ENCODE data around the gene USH2A. TPM values are rescaled to one million over a fixed set of nuclear protein-coding genes. Genes with fewer than 3 reads are reported as not detected.

The USH2A gene
- polyA plus RNA-seq, 1 of the 3 experiments (the other 2 are of a cell fraction): under 0.01 TPM

GRCh38 chr1:216368249-216368648 is 55.0 kb downstream of the USH2A start:
- Histone ChIP-seq H4K20me1 (ENCODE audit: insufficient read depth) (no peaks in the 10 kb centered on the region), H3K4me2 (no peak overlapping the region), H3K79me2 (ENCODE audit: insufficient read depth) (no peaks in the 10 kb centered on the region), H2AFZ (ENCODE audit: low read depth) (no peak overlapping the region), H3K36me3 (replicated peaks in 1 of 2; ENCODE audit: control insufficient read depth in 1 of 2, insufficient read depth in 2 of 2, low read length in 1 of 2) (no peaks in the 10 kb centered on the region), H3K9ac (no peak overlapping the region), H3K9me3 (no peaks in the 10 kb centered on the region), H3K27ac (ENCODE audit: low read depth in 2 of 2, low read length in 1 of 2) (no peak overlapping the region), H3K4me3 (ENCODE audit: low read depth in 2 of 2, low read length in 1 of 2) (no peak overlapping the region), H3K4me1 (ENCODE audit: control insufficient read depth in 1 of 2, insufficient read depth in 2 of 2, low read depth in 1 of 2, low read length in 1 of 2) (no peaks in the 10 kb centered on the region; a peak in 1 of 4 replicates), H3F3A (replicated peaks; ENCODE audit: insufficient read depth) (no peaks in the 10 kb centered on the region), H3K27me3 (ENCODE audit: insufficient read depth) (no peaks in the 10 kb centered on the region), H3K9me2 (no peaks in the 10 kb centered on the region)
- TF ChIP-seq GABPA (IDR thresholded peaks at IDR 0.05; ENCODE audit: low read depth): no peak
- no peak for TF ChIP-seq RCOR1 (IDR thresholded peaks at IDR 0.05; ENCODE audit: low read length)
- no peak for TF ChIP-seq REST (IDR thresholded peaks at IDR 0.05; ENCODE audit: low read depth, low read length)
- TF ChIP-seq POLR2AphosphoS5 (IDR thresholded peaks at IDR 0.05; ENCODE audit: low read depth, low read length): no peak
- TF ChIP-seq CHD2 (IDR thresholded peaks at IDR 0.05; ENCODE audit: low read length, partially characterized antibody): no peak
- no peak for TF ChIP-seq FOXJ3 (CRISPR knock-in tag; IDR thresholded peaks at IDR 0.05)
- no peak for TF ChIP-seq SMC3 (IDR thresholded peaks at IDR 0.05; ENCODE audit: low read depth, low read length)
- TF ChIP-seq EZH2phosphoT487 (IDR thresholded peaks at IDR 0.05; ENCODE audit: borderline replicate concordance, low read depth): no peak
- ChIA-PET POLR2A (no interaction called here), CTCF (interaction anchor here (1.2 to 2.4 kb wide), 2 partner anchors 13 to 20 kb away, joined by 4 to 9 read pairs; no protein-coding TSS in a partner anchor)
- no peak for DNase-seq
- 50% methylated on average over 2 of the region's 2 CpGs for WGBS (ENCODE audit: low lambda C conversion rate)

GRCh38 chr1:216366979-216367378 is 56.3 kb downstream of the USH2A start:
- H4K20me1 ChIP-seq (ENCODE audit: insufficient read depth): no peaks in the 10 kb centered on the region
- H3K9ac ChIP-seq: no peak overlapping the region
- H3F3A ChIP-seq (replicated peaks; ENCODE audit: insufficient read depth): no peaks in the 10 kb centered on the region
- ChIA-PET CTCF (no interaction called here), POLR2A (no interaction called here)
- H2AFZ ChIP-seq (ENCODE audit: low read depth): no peak overlapping the region
- DNase-seq: no peak
- no peak overlapping the region for H3K4me2 ChIP-seq
- H3K9me2 ChIP-seq: no peaks in the 10 kb centered on the region
- H3K36me3 ChIP-seq (replicated peaks in 1 of 2; ENCODE audit: control insufficient read depth in 1 of 2, insufficient read depth in 2 of 2, low read length in 1 of 2): no peaks in the 10 kb centered on the region
- H3K27ac ChIP-seq (ENCODE audit: low read depth in 2 of 2, low read length in 1 of 2): no peak overlapping the region
- H3K4me1 ChIP-seq (ENCODE audit: control insufficient read depth in 1 of 2, insufficient read depth in 2 of 2, low read depth in 1 of 2, low read length in 1 of 2): no peaks in the 10 kb centered on the region; a peak in 1 of 4 replicates
- no peaks in the 10 kb centered on the region for H3K27me3 ChIP-seq (ENCODE audit: insufficient read depth)
- no peak overlapping the region for H3K4me3 ChIP-seq (ENCODE audit: low read depth in 2 of 2, low read length in 1 of 2)
- TF ChIP-seq RFX5 (IDR thresholded peaks at IDR 0.05; ENCODE audit: low read length) (no peak), USF1 (IDR thresholded peaks at IDR 0.05; ENCODE audit: borderline replicate concordance, low read depth) (no peak), GATA2 (CRISPR knock-in tag; IDR thresholded peaks at IDR 0.05) (no peak), NRF1 (IDR thresholded peaks at IDR 0.05; ENCODE audit: low read depth, low read length) (no peak), MEF2A (IDR thresholded peaks at IDR 0.05; ENCODE audit: borderline replicate concordance, low read depth) (no peak)
- H3K79me2 ChIP-seq (ENCODE audit: insufficient read depth): no peaks in the 10 kb centered on the region
- H3K9me3 ChIP-seq: no peaks in the 10 kb centered on the region
